T-helper 1 cell treated with Interleukin-12 subunit alpha and Interleukin-12 subunit beta and Interleukin-4 antibody, amounts not matched to agents 30 ng/mL and 1 ng/mL, for 36 hours (primary cell): Measurements from ENCODE around the gene F2RL3. TPM values are rescaled to one million over a fixed set of nuclear protein-coding genes. Genes with fewer than 3 reads are reported as not detected.
"Not testable (repeated sequence)": the region's sequence is repeated elsewhere in the genome, so short reads cannot be mapped to it uniquely, and the experiment has no call there.

Experiments
- intact Hi-C: fragments of 100-400 bp; cut with micrococcal nuclease; formaldehyde crosslinking; loops from one replicate; pipeline ENCODE4 v1.15.1; 2024
- total RNA-seq: library from RNA; stranded (reverse); gene quantifications from 2 replicates; pipeline ENCODE4 v1.2.3, GENCODE V29; 2022

F2RL3 gene
- total RNA-seq, 1 donor from 2014 or later: 0.17 TPM

DNA sequence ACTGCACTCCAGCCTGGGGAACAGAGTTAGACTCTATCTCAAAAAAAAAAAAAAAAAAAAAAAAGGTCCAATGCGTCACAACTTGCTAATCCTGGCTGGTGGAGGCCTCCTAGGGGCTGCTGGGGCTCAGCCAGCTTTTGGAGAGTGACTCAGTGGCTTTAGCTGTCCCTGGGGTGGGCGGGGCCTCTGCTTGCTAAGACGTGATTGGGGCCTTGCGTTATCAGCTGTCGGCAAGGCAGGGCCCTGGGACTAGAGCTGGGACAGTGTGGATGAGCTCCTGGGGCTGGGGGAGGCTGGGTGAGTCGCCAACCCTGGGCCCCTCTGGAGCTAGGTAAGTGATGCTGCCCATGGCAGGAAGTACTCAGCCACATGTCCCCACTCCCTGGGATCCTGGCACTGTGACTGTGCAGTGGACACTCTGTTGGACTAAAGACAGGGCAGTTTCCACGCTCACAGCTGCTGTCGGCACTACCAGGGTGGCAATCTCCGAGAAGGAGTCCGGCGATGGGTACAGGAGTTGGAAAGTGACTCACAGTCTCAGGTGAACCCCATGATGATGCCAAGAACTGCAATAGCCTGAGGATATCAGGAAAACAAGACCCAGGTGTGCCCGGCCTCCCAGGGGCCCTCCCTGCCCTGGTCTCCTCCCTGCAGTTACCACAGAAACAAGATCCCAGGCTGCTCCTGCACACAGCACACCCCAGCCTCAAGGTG is 32.2 kb downstream of the F2RL3 start:
- intact Hi-C loops: no loop called here

DNA sequence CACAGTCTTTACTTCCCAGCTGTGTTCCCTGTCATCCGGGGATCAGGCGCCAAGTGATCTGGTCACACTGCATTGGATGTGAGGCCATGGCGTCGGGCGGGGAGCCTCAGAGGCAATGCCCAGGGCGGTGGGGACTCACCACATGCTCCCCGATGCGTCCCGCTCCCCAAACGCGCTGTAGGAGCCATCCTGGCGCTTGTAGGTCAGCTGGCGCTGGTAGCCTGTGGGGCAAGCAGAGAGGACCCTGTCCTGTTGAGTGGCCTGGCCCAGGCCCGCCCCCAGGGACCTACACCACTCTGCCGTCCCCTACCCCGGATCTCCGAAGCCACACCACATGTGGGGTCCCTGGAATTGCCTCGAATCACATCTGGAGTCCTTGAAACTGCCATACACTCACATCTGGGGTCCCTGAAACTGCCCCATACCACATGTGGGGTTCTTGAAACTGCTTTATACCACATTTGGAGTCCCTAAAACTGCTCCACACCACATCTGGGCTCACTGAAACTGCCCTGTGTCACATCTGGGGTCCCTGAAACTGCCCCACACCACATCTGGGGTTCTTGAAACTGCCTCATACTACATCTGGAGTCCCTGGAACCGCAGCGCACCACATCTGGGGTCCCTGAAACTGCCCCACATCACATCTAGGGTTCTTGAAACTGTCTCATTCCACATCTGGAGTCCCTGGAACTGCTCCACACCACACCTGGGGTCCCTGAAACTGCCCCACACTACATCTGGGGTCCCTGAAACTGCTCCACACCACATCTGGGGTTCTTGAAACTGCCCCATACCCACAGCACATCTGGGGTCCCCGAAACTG is 33.2 kb downstream of the F2RL3 start:
- intact Hi-C loops: no loop called here

DNA sequence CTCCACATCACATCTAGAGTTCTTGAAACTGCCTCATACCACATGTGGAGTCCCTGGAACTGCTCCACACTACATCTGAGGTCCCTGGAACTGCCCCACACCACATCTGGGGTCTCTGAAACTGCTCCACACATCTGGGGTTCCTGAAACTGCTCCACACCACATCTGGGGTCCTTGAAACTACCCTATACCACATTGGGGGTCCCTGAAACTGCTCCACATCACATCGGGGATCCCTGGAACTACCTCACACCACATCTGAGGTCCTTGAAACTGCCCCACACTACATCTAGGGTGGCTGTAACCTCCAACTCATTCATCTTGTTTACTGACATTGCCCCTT is 33.8 kb downstream of the F2RL3 start:
- intact Hi-C loops: no loop called here

DNA sequence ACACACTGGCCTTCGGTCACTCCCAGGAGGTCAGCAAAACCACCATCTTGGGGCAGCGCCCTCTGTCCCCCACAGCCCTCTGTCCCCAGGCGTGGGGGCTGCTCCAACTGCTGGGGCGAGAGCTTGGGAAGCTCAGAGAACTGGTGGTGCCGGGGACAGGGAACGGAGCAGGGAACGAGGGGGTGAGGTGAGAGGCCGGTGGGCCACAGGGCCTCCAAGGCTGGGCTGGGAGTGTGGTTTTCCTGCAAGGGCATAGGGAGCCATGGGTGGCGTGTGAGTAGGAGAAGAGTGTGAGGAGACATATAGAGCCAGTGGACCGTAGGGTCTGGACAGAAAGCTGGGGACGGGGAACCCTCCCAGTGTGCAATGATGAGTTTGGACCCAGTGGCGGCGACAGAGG is 34.1 kb downstream of the F2RL3 start:
- intact Hi-C loops: no loop called here

DNA sequence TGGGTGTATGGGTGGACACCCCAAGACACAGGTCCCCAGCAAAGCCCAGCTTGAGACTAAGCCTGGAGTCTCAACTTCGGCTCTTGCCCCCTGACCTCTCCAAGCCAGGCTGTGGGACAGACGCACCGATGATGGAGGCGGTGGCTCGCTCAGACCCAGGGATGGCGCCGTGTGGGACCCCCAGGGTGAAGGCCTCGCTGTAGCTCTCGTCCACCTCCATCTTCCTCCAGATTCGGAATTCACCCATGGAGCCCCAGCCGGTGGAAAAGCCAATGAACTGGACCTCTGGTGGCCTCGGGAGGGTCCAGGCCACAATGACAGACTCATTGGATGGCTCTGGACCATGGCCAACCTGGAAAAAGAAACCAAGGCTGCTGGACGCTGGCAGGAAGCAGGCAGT is 39.1 kb downstream of the F2RL3 start:
- intact Hi-C loops: no loop called here

GRCh38 chr19:16928351-16928750 is 39.6 kb downstream of the F2RL3 start:
- intact Hi-C loops: no loop called here

DNA sequence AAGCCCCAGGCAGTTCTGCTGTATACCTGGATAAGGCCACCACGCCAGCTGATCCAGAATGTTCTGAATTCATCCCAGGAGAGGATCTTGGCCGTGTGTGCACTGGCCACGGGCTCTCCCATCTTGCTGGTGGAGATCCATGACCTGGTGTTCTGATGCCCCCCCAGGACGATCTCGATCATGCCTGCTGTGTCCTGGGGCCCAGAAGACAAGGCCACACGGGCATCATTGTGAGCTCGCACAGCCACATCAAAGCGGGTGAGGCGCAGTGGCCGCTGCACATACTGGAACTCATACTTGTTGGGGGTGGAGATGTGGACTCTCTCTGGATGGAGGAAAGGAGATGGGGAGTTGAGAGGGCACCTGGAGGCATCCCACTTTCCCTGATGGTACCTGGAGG is 40.1 kb downstream of the F2RL3 start:
- intact Hi-C loops: no loop called here

DNA sequence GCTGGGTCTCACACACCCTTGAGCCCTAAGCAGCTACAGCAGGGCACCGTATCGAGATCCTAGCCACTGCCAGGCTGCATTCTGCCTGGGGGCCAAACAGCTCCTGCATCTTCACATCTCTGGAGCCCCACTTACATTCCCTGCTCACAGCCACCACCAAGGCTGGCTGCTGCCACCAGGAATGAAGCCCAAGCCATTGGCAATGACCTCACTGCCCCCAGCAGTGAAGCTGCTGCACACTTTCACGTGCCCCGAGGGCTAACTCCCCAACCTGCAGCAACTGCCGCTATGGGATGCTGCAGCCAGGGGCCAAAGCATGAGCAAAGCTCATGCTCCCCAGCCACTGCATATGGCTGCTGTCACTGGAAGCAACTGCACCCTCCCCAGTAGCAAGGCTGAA is 42.0 kb downstream of the F2RL3 start:
- intact Hi-C loops: no loop called here

GRCh38 chr19:16931306-16931705 is 42.5 kb downstream of the F2RL3 start:
- intact Hi-C loops: no loop called here

DNA sequence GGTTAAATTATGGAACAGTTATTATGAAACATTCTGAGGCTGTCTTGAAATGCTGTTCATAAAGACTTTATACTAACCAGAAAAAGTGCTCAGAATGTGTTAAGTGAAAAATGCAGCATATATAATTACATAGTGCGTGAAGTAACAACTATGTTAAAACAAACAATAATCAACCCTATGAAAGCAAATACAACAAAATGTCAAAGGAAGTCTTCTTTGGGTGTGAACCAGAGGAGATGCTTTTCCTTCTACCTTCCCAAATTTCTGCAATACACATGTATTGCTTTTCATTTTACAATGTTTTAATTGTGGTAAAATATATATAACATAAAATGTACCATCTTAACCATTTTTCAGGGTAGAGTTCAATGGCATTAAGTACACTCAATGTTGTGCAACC is 45.7 kb downstream of the F2RL3 start:
- intact Hi-C loops: no loop called here

- intact Hi-C loops: no loop called here
These were observed 48.1 kb downstream of the F2RL3 start for GRCh38 chr19:16936901-16937300.

DNA sequence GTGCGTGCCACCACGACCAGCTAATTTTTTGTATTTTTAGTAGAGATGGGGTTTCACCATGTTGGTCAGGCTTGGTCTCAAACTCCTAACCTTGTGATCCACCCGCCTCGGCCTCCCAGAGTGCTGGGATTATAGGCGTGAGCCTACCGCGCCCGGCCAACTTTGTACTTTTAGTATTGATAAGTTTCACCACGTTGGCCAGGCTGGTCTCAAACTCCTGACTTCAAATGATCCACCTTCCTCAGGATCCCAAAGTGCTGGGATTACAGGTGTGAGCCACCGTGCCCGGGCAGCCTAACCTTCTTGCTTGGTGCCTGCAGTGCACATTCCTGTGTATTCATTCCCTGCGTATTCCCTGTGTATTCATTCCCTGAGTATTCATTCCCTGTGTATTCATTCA is 49.0 kb downstream of the F2RL3 start:
- intact Hi-C loops: not testable (repeated sequence)

DNA sequence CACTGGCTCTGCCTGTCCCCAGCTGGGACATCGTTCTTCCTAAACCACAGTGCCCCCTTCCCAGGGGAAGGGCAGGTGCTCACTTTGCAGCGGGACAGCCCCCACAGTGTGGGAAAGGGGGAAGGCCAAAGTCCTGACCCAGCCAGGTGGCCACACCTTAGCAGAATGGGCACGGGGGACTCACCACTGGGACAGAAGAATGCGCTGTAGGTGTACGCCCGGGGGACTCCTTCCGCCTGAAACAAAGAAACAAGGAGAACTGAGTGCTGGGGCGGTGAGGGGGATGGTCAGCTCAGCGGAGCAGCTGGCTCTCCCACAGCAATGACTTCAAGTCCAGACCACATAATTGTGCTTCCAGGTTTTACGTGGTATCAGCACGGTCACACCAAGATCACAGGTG is 49.4 kb downstream of the F2RL3 start:
- intact Hi-C loops: no loop called here

DNA sequence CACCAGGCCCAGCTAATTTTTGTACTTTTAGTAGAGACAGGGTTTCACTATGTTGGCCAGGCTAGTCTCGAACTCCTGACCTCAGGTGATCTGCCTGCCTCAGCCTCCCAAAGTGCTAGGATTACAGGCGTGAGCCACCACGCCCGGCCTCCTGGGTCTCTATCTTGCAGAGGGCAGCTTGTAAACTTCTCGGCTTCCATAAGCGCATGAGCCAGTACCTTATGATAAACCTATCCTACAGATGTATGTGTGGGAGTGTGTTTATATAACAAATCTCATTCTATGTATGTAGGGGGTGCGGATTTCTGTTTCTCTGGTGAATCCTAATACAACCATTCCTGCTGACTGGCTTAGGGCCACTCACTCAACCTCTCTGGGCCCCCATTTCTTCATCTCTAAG is 51.3 kb downstream of the F2RL3 start:
- intact Hi-C loops: not testable (repeated sequence)

DNA sequence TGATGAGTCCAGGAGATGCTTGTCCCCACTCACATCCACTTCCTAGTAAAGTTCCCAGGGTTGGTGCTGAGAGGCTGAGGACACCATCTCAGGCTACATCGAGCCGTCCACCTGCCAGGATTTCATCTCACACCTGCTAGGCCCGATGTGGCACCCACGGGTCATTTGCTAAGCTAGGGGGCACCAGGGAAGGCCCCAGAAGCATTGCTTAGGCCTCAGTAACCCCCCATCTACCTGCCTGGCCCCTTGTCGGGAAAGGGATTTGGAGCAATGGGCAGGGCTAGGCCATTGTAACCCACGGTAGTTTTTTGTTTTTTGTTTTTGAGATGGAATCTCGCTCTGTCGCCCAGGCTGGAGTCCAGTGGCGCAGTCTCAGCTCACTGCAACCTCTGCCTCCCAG is 51.8 kb downstream of the F2RL3 start:
- intact Hi-C loops: no loop called here

Other genes starting within 250 kb of the F2RL3 start
- 59.1 and 71.3 TPM in 2 replicates for gene SMIM7, start 228.9 kb upstream of the F2RL3 start, total RNA-seq
- gene TMEM38A, start 227.9 kb upstream of the F2RL3 start, total RNA-seq: 0.20 and 0.59 TPM in 2 replicates
- gene NWD1, start 169.2 kb upstream of the F2RL3 start, total RNA-seq: not detected in 2 replicates
- 41.0 and 43.6 TPM in 2 replicates for gene SIN3B, start 59.6 kb upstream of the F2RL3 start, total RNA-seq
- gene CPAMD8, start 137.8 kb downstream of the F2RL3 start, total RNA-seq: 0.22 and 0.44 TPM in 2 replicates
- gene HAUS8, start 186.5 kb downstream of the F2RL3 start, total RNA-seq: 22.8 and 28.6 TPM in 2 replicates
- gene MYO9B, start 186.8 kb downstream of the F2RL3 start, total RNA-seq: 220 and 224 TPM in 2 replicates